ENCODE measurements around the gene PCP4L1. TPM values are rescaled to one million over a fixed set of nuclear protein-coding genes. Genes with fewer than 3 reads are reported as not detected.
A peak's percentile ranks its signal among the peaks of the same experiment; 100 is the strongest.

Gene PCP4L1
- total RNA-seq, 1 experiment from 2014 or later, result not detected

GRCh38 chr1:161209790-161210409 is 48.6 kb upstream of the PCP4L1 start:
- Histone ChIP-seq H3K79me2 (ENCODE audit: insufficient read depth, low read length) (peaks cover 5% of the 10 kb centered on the region; the same call in 1 of the 2 replicates), H3K9me3 (ENCODE audit: control insufficient read depth in 1 of 2, insufficient read depth in 1 of 2, low read depth in 1 of 2, low read length in 2 of 2) (no peaks in the 10 kb centered on the region), H3K27ac (ENCODE audit: low read depth, low read length) (no peak overlapping the region), H3K36me3 (ENCODE audit: control insufficient read depth in 1 of 2, insufficient read depth in 2 of 2, low read length in 2 of 2) (peaks cover 63 to 64% of the 10 kb centered on the region in 2 experiments), H3K27me3 (ENCODE audit: insufficient read depth, low read length) (no peaks in the 10 kb centered on the region), H4K20me1 (ENCODE audit: insufficient read depth) (no peaks in the 10 kb centered on the region), H3K9ac (ENCODE audit: low read length) (no peak overlapping the region), H3K4me2 (ENCODE audit: low read length) (no peak overlapping the region), H2AFZ (ENCODE audit: low read depth, low read length, poor library complexity, severe bottlenecking) (no peak overlapping the region), H3K9me2 (ENCODE audit: insufficient read depth) (no peaks in the 10 kb centered on the region), H3K4me1 (ENCODE audit: control insufficient read depth in 1 of 2, insufficient read depth in 2 of 2, low read length in 2 of 2) (peaks cover 0 to 10% of the 10 kb centered on the region in 2 experiments; a peak in 2 of 4 replicates), H3K4me3 (replicated peaks in 1 of 2; ENCODE audit: low read depth in 1 of 2, low read length in 2 of 2) (no peak overlapping the region)
- TF ChIP-seq TCF7L2 (IDR thresholded peaks at IDR 0.05; ENCODE audit: borderline replicate concordance, extremely low read depth, insufficient read depth, insufficient read length) (no peak), CTCF (IDR thresholded peaks at IDR 0.05 in 2 of 3, conservative IDR thresholded peaks at IDR 0.05 in 1 of 3; ENCODE audit: borderline replicate concordance in 1 of 3, insufficient read depth in 1 of 3, low read depth in 2 of 3, low read length in 2 of 3) (peak; percentile 82 to 96 (median 94)), ZFX (IDR thresholded peaks at IDR 0.05) (no peak), POLR2AphosphoS5 (IDR thresholded peaks at IDR 0.05; ENCODE audit: low read depth, low read length) (no peak), YY1 (IDR thresholded peaks at IDR 0.05; ENCODE audit: extremely low read depth, insufficient replicate concordance, low read depth, low read length) (peak; percentile 43), RAD21 (IDR thresholded peaks at IDR 0.05; ENCODE audit: low read depth) (peak; percentile 87), POLR2A (IDR thresholded peaks at IDR 0.05; ENCODE audit: borderline replicate concordance, extremely low read depth, insufficient read depth, insufficient read length) (no peak)
- DNase-seq (ENCODE audit: low read depth, low spot score), result peak; percentile 61
- ATAC-seq, result peak; percentile 99
- no TSS peak for BruUV-seq (replicated peaks)
- intact Hi-C loops (cut with micrococcal nuclease), result loop anchor here (1.0 kb wide), 1 partner anchor 172 kb away; no protein-coding TSS in a partner anchor
- ChIA-PET CTCF (interaction anchor here (0.9 to 3.5 kb wide), 4 partner anchors 16 to 827 kb away, joined by 3 to 13 read pairs (median 4); partner anchors contain the start of gene TOMM40L), POLR2A (interaction anchor here (1.6 kb wide), 1 partner anchor 8 kb away, joined by 4 read pairs; the partner anchor contains the start of gene NDUFS2), RAD21 (ENCODE audit: low non-redundant PET in 1 of 2, low total read pairs in 2 of 2, uncharacterized antibody in 2 of 2, unreplicated experiment in 2 of 2) (interaction anchor here in 1 of 2 experiments (1.0 kb wide), 1 partner anchor 82 kb away, joined by 3 read pairs; no protein-coding TSS in a partner anchor)

Data from HCT116 (cell line).